ENCODE results near the gene CKS1B. TPM values are rescaled to one million over a fixed set of nuclear protein-coding genes. Genes with fewer than 3 reads are reported as not detected.

The CKS1B gene
- total and polyA plus RNA-seq, 4 donors, result 32.4 to 57.9 (median 44.4) TPM

DNA sequence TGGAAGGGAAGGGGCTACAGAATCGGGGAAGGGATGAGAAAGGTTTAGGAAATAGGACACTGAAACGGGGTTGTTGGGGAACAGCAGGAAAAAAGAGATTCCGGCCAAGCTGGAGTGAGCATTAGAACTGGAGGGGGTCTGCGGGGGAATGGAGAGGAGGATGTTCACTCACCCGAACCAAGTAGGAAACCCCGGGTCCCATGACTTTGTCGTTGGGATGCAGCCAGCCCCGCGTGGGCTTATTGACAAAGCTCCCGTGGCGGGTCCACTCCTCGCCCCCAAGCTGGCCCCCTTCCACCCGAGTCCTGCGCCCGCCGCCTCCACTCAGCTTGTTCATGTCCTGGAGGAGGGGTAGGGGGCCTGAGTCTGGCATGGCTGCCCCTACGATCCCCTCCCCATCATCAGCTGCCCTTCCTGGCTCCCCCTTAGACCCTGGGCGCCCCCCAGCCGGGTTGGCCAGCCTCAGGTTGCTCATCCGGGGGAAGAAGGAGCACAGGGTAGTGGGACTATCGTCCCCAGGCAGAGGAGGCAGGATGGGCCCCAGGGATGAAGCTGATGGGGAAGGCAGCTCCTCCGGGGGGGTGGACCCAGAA lies 4.5 kb upstream of the CKS1B start:
- TF ChIP-seq RAD21 (IDR thresholded peaks at IDR 0.05), result no peak
- no peak for TF ChIP-seq ATF3 (IDR thresholded peaks at IDR 0.05)
- no peak for TF ChIP-seq HNF4A (conservative IDR thresholded peaks at IDR 0.05)
- TF ChIP-seq REST (IDR thresholded peaks at IDR 0.05), result no peak
- TF ChIP-seq TAF1 (conservative IDR thresholded peaks at IDR 0.05), result no peak
- no peak for TF ChIP-seq JUND (IDR thresholded peaks at IDR 0.05)
- no peak for TF ChIP-seq FOXA2 (IDR thresholded peaks at IDR 0.05)
- no peak for TF ChIP-seq NR2F2 (IDR thresholded peaks at IDR 0.05)
- DNase-seq (ENCODE audit: low spot score), result no peak
- Histone ChIP-seq H3K4me1 (ENCODE audit: control insufficient read depth in 4 of 4, insufficient read depth in 4 of 4, low read length in 3 of 4) (peaks cover 13 to 44% (median 26%) of the 10 kb centered on the region in 4 donors), H3K9me3 (ENCODE audit: control insufficient read depth in 4 of 4, low read length in 3 of 4) (no peaks in the 10 kb centered on the region), H3K36me3 (ENCODE audit: control insufficient read depth in 4 of 4, insufficient read depth in 3 of 4, low read depth in 1 of 4, low read length in 3 of 4) (peaks cover 7 to 33% (median 27%) of the 10 kb centered on the region in 4 donors), H3K27me3 (ENCODE audit: control insufficient read depth in 4 of 4, insufficient read depth in 4 of 4, low read length in 3 of 4) (no peaks in the 10 kb centered on the region), H3K4me3 (ENCODE audit: low read depth in 1 of 3, low read length in 3 of 3) (peak overlapping the region in 1 of 3 donors; percentile 37), H3K27ac (ENCODE audit: low read depth in 1 of 2, low read length in 2 of 2) (peak overlapping the region; percentile 89 to 99), H3K9ac (ENCODE audit: low read depth in 1 of 2, low read length in 2 of 2) (peak overlapping the region in 1 of 2 donors; percentile 30)
- WGBS, result 56% methylated on average over 22 of the region's 22 CpGs

GRCh38 chr1:154970631-154971340 lies 3.7 kb upstream of the CKS1B start, which contains the start of gene SHC1:
SHC1 (minus strand) TSS chr1:154970747; CDS start chr1:154970526, 221 bp downstream.
- peak within 1 kb of the TSS; percentile 29 to 50 (median 37) for H3K4me3 ChIP-seq (ENCODE audit: low read depth in 1 of 3, low read length in 3 of 3)
- peak; percentile 90 for DNase-seq (ENCODE audit: low spot score)
- H3K27ac ChIP-seq (ENCODE audit: low read depth in 1 of 2, low read length in 2 of 2), result peak within 1 kb of the TSS; percentile 89 to 99
- whole genome bisulfite sequencing, result 37% methylated on average over 15 of the region's 15 CpGs
- peaks cover 13 to 41% (median 25%) of the 10 kb centered on the region in 4 donors for H3K4me1 ChIP-seq (ENCODE audit: control insufficient read depth in 4 of 4, insufficient read depth in 4 of 4, low read length in 3 of 4)
- peaks cover 4 to 27% (median 21%) of the 10 kb centered on the region in 4 donors for H3K36me3 ChIP-seq (ENCODE audit: control insufficient read depth in 4 of 4, insufficient read depth in 3 of 4, low read depth in 1 of 4, low read length in 3 of 4)
- H3K27me3 ChIP-seq (ENCODE audit: control insufficient read depth in 4 of 4, insufficient read depth in 4 of 4, low read length in 3 of 4), result no peaks in the 10 kb centered on the region
- TF ChIP-seq FOXA1 (IDR thresholded peaks at IDR 0.05), result no peak
- TF ChIP-seq, protein P1, sequence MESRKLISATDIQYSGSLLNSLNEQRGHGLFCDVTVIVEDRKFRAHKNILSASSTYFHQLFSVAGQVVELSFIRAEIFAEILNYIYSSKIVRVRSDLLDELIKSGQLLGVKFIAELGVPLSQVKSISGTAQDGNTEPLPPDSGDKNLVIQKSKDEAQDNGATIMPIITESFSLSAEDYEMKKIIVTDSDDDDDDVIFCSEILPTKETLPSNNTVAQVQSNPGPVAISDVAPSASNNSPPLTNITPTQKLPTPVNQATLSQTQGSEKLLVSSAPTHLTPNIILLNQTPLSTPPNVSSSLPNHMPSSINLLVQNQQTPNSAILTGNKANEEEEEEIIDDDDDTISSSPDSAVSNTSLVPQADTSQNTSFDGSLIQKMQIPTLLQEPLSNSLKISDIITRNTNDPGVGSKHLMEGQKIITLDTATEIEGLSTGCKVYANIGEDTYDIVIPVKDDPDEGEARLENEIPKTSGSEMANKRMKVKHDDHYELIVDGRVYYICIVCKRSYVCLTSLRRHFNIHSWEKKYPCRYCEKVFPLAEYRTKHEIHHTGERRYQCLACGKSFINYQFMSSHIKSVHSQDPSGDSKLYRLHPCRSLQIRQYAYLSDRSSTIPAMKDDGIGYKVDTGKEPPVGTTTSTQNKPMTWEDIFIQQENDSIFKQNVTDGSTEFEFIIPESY (IDR thresholded peaks at IDR 0.05), result no peak
- peak; percentile 48 for TF ChIP-seq YY1 (IDR thresholded peaks at IDR 0.05)
- peak in 1 of 2 donors; percentile 54 for TF ChIP-seq RAD21 (IDR thresholded peaks at IDR 0.05)
- TF ChIP-seq FOXA2 (IDR thresholded peaks at IDR 0.05), result no peak
- TF ChIP-seq NR2F2 (IDR thresholded peaks at IDR 0.05), result peak; percentile 94
- no peak for TF ChIP-seq MAX (IDR thresholded peaks at IDR 0.05)
- no peak for TF ChIP-seq EGR1 (IDR thresholded peaks at IDR 0.05; ENCODE audit: low read depth in 2 of 2)
- TF ChIP-seq GABPA (IDR thresholded peaks at IDR 0.05 in 1 of 2, conservative IDR thresholded peaks at IDR 0.05 in 1 of 2), result peak in 1 of 2 donors; percentile 61
- peak in 1 of 2 donors; percentile 71 for TF ChIP-seq JUND (IDR thresholded peaks at IDR 0.05)
- TF ChIP-seq ATF3 (IDR thresholded peaks at IDR 0.05), result no peak
- TF ChIP-seq REST (IDR thresholded peaks at IDR 0.05), result peak; percentile 48
- TF ChIP-seq RXRA (IDR thresholded peaks at IDR 0.05), result peak in 1 of 2 donors; percentile 17
- peak; percentile 41 for TF ChIP-seq SP1 (IDR thresholded peaks at IDR 0.05)
- TF ChIP-seq TAF1 (conservative IDR thresholded peaks at IDR 0.05), result peak; percentile 22
- no peak for TF ChIP-seq CTCF (IDR thresholded peaks at IDR 0.05; ENCODE audit: low read depth, low read length, missing input control)
- peak in 1 of 2 donors; percentile 23 for TF ChIP-seq HNF4A (conservative IDR thresholded peaks at IDR 0.05)
- no peak for TF ChIP-seq HNF4G (IDR thresholded peaks at IDR 0.05)
- H3K9ac ChIP-seq (ENCODE audit: low read depth in 1 of 2, low read length in 2 of 2), result peak within 1 kb of the TSS; percentile 30 to 55
- no peaks in the 10 kb centered on the region for H3K9me3 ChIP-seq (ENCODE audit: control insufficient read depth in 4 of 4, low read length in 3 of 4)
